Colonic mucosa (tissue), 4 donors: ENCODE results near the gene KRT86. TPM values are rescaled to one million over a fixed set of nuclear protein-coding genes. Genes with fewer than 3 reads are reported as not detected.
"Not testable (repeated sequence)": the region's sequence is repeated elsewhere in the genome, so short reads cannot be mapped to it uniquely, and the experiment has no call there.

Experiments
- DNase-seq: peaks from one replicate; pipeline ENCODE4 v3.0.0-alpha.2; 2020
- H3K27ac ChIP-seq: fragments of 200-600 bp; one replicate; pipeline ENCODE4 v1.8.0; 2021
- H3K27me3 ChIP-seq: fragments of 200-600 bp; one replicate; pipeline ENCODE4 v1.8.0; 2021
- H3K36me3 ChIP-seq: fragments of 200-600 bp; one replicate; pipeline ENCODE4 v1.8.0; 2021
- H3K4me1 ChIP-seq: fragments of 200-600 bp; one replicate; pipeline ENCODE4 v1.8.0; 2021; ENCODE audit warnings: mild to moderate bottlenecking
- H3K4me3 ChIP-seq: fragments of 200-600 bp; one replicate; pipeline ENCODE4 v1.8.0; 2021
- H3K9ac ChIP-seq, 2 donors: one replicate each; pipeline ENCODE4 v1.7.0; 2013; ENCODE audit warnings: control low read depth in 2 of 2, low read depth in 2 of 2, low read length in 2 of 2
- H3K9me3 ChIP-seq: fragments of 200-600 bp; one replicate; pipeline ENCODE4 v1.8.0; 2021
- intact Hi-C: fragments of 100-400 bp; cut with DNase I; formaldehyde crosslinking; loops from one replicate; pipeline ENCODE4 v1.14.1; 2022
- total RNA-seq, 2 donors: library from RNA; stranded (reverse); fragmentation: NEBNext Ultra II Directional in 1 of 2; extraction: Animal tissue kit (Norgen Biotek cat#: 25700) in 1 of 2; gene quantifications; one replicate each; pipeline ENCODE4 v1.2.1, GENCODE V29; 2021
- TF ChIP-seq, protein P1 (sequence below): fragments of 200-600 bp; IDR thresholded peaks from one replicate; pipeline ENCODE4 v1.8.0; 2022; ENCODE audit warnings: antibody characterized with exemption, mild to moderate bottlenecking
- donor health status: healthy.
- donor health status: DM: no; HTN: no; CAD: no.
- donor health status: DM: no; HTN: no; CAD: no.

KRT86 gene
- total RNA-seq, 2 donors from 2014 or later, result 0.16 TPM; not detected in 1

DNA sequence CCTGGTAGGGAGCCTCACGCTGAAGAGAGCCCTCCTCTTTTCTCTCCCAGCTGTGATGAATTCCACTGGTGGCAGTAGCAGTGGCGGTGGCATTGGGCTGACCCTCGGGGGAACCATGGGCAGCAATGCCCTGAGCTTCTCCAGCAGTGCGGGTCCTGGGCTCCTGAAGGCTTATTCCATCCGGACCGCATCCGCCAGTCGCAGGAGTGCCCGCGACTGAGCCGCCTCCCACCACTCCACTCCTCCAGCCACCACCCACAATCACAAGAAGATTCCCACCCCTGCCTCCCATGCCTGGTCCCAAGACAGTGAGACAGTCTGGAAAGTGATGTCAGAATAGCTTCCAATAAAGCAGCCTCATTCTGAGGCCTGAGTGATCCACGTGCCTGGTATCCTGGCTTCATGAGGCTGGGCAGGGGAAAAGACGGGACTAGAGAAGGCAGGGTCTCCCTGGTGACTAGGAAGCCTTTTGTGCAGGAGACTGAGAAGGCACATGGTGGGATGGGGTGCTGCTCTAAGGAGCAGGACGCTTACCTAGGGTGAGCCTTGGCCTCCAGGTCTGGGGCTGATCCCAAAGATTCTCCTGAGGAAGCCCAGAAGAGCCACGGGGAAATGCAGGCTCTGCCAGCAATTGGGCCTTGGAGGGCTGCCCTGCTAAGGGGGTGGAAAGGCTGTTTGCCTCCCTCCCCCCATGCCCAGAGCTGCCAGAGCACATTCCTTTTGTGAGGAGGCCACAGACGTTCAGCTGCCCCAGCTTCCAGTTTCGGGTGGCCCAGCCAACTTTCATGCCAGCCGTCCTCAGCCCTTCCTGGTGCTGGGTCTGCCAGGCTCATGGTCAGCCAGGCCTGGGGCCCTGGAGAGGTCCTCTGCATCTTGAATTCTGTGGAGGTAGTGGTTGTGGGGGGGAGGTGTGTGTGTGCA, 25.6 kb upstream of the KRT86 start:
- no peak for DNase-seq
- no peaks in the 10 kb centered on the region for H3K36me3 ChIP-seq
- no peaks in the 10 kb centered on the region for H3K9me3 ChIP-seq
- H3K4me1 ChIP-seq, result peaks cover 13% of the 10 kb centered on the region
- H3K9ac ChIP-seq, result no peak overlapping the region
- no peak overlapping the region for H3K4me3 ChIP-seq
- H3K27me3 ChIP-seq, result no peaks in the 10 kb centered on the region
- TF ChIP-seq, protein P1, sequence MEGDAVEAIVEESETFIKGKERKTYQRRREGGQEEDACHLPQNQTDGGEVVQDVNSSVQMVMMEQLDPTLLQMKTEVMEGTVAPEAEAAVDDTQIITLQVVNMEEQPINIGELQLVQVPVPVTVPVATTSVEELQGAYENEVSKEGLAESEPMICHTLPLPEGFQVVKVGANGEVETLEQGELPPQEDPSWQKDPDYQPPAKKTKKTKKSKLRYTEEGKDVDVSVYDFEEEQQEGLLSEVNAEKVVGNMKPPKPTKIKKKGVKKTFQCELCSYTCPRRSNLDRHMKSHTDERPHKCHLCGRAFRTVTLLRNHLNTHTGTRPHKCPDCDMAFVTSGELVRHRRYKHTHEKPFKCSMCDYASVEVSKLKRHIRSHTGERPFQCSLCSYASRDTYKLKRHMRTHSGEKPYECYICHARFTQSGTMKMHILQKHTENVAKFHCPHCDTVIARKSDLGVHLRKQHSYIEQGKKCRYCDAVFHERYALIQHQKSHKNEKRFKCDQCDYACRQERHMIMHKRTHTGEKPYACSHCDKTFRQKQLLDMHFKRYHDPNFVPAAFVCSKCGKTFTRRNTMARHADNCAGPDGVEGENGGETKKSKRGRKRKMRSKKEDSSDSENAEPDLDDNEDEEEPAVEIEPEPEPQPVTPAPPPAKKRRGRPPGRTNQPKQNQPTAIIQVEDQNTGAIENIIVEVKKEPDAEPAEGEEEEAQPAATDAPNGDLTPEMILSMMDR, result no peak
- intact Hi-C loops, result no loop called here
- H3K27ac ChIP-seq, result no peak overlapping the region

- intact Hi-C loops, result no loop called here
- no peaks in the 10 kb centered on the region for H3K36me3 ChIP-seq
- no peak overlapping the region for H3K4me3 ChIP-seq
- H3K4me1 ChIP-seq, result peaks cover 6% of the 10 kb centered on the region
- H3K9me3 ChIP-seq, result no peaks in the 10 kb centered on the region
- TF ChIP-seq, protein P1, result no peak
- no peak overlapping the region for H3K9ac ChIP-seq
- H3K27ac ChIP-seq, result no peak overlapping the region
- DNase-seq, result no peak
- no peaks in the 10 kb centered on the region for H3K27me3 ChIP-seq
Observed at GRCh38 chr12:52249511-52250047, 24.9 kb upstream of the KRT86 start.

DNA sequence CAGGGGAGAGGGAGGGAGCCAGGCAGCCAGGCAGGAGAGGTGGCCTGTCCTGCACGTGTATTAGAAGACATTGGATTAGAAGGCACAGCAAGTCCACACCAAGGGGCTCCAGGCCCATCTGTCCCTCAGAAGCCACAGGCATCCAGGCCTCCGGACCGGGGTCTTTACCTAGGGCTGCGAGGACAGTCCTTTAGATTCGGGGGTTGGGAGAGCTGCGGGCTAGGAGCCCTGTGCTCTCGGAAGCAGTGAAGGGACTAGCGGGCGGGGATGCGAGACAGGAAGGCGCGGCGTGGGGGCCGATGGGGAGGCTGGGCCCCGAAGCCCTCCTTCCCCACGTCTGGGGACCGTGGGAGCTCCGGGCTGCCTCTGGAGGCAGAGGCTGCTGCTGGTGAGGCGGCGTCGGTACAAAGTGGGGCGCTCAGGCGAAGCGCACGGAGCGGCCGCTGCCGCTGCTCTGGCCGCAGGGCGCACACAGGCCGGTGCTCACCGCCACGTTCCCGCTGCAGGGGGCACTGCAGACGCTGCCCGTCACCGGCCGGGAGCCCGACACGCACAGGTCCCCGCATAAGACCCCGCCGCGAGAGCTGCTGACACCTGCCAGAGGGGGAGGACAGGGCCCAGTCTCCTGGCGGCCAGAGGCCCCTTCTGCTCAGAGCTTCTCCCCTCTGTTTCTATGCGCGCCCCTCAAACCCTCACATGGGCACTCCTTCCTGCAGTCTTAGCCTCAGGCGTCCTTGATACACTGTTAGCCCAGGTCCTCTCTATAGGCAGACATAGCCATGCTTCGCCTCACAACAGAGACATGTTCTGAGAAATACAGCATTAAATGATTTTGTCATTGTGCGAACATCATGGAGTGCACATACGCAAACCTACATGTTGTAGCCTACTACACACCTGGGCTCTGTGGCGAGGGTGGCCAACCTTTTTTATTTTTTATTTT, 24.1 kb upstream of the KRT86 start:
- no peaks in the 10 kb centered on the region for H3K27me3 ChIP-seq
- H3K9ac ChIP-seq, result no peak overlapping the region
- no peaks in the 10 kb centered on the region for H3K36me3 ChIP-seq
- no peak overlapping the region for H3K4me3 ChIP-seq
- TF ChIP-seq, protein P1, result no peak
- H3K27ac ChIP-seq, result no peak overlapping the region
- intact Hi-C loops, result no loop called here
- DNase-seq, result no peak
- H3K9me3 ChIP-seq, result no peaks in the 10 kb centered on the region
- peaks cover 5% of the 10 kb centered on the region for H3K4me1 ChIP-seq

DNA sequence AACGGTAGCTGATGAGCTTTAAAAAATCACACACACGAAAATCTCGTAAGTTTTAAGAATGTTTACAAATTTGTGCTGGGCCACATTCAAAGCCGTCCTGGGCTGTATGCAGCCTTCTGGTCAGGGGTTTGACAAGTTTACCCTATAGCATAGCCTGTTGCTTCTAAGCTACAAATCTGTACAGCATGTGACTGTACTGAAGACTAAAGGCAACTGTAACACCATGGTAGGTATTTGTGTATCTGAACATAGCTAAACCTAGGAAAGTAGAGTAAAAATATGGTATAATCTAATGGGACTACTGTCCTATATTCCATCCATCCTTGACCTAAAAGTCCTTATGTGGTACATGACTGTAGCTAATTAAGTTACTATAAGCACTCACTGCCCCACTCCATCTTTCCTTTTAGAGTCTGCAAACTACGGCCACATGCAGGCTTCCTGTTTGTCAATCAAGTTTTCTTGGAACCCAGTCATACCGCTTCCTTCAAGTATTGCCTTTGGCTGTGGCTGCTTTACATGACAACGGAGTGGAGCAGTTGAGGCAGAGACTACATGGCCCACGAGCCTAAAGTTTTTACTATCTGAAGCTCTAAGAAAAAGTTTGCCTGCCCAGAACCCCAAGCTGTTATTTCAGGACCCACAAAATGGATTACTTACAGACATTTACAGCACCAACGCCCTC, 22.9 kb upstream of the KRT86 start:
- H3K4me1 ChIP-seq, result peaks cover 5% of the 10 kb centered on the region
- H3K27me3 ChIP-seq, result no peaks in the 10 kb centered on the region
- no peak overlapping the region for H3K9ac ChIP-seq
- H3K27ac ChIP-seq, result no peak overlapping the region
- no peak overlapping the region for H3K4me3 ChIP-seq
- no peak for DNase-seq
- H3K36me3 ChIP-seq, result no peaks in the 10 kb centered on the region
- TF ChIP-seq, protein P1, result no peak
- H3K9me3 ChIP-seq, result no peaks in the 10 kb centered on the region
- intact Hi-C loops, result no loop called here

DNA sequence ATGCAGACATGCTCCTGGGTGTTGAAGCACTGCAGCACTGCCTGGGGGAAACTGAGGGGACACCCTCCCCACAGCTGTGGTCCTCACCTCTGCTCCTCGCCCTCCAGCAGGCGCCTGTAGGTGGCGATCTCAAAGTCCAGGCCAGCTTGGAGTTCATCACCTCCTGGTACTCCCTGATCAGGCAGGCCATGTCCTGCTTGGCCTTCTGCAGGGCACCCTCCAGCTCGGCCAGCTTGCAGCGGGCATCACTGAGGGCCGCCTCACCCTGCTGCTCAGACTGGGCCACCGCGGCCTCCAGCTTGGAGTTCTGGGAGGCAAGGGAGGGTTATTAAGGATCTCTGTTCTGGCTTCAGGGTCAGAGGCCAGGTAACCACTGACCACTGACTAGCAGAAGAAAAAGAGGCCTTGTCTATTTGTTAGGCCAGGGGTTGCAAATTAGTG, 22.2 kb upstream of the KRT86 start:
- H3K9ac ChIP-seq, intact Hi-C loops, H3K27ac ChIP-seq, H3K27me3 ChIP-seq, H3K9me3 ChIP-seq, H3K4me1 ChIP-seq, H3K36me3 ChIP-seq, DNase-seq, H3K4me3 ChIP-seq: not testable (repeated sequence)
